ENCODE data around the gene SUPT6H. TPM values are rescaled to one million over a fixed set of nuclear protein-coding genes. Genes with fewer than 3 reads are reported as not detected.
A peak's percentile ranks its signal among the peaks of the same experiment; 100 is the strongest.

The SUPT6H gene
- total and polyA plus RNA-seq, 2 experiments from 2014 or later, result 26.5 to 39.7 TPM

- peaks cover 14% of the 10 kb centered on the region; the same call in 1 of the 2 replicates for H3F3A ChIP-seq (ENCODE audit: insufficient read depth)
- in situ Hi-C loops (cut with MboI), result no loop called here
- H3K4me3 ChIP-seq, result peak overlapping the region; percentile 86
- H3K36me3 ChIP-seq (ENCODE audit: low read depth), result no peaks in the 10 kb centered on the region; the same call in 1 of the 2 replicates
- H3K27ac ChIP-seq, result peak overlapping the region; percentile 93
- no peaks in the 10 kb centered on the region for H3K9me3 ChIP-seq (ENCODE audit: low read depth)
- H3K27me3 ChIP-seq (replicated peaks; ENCODE audit: insufficient read depth), result no peaks in the 10 kb centered on the region
- 5 to 8% methylated on average over 40 to 56 of the region's 61 CpGs for WGBS, 2 experiments (ENCODE audit: low coverage in 1 of 2, low lambda C conversion rate in 2 of 2, missing lambda C conversion rate in 2 of 2)
- TF ChIP-seq EZH2phosphoT487 (IDR thresholded peaks at IDR 0.05; ENCODE audit: insufficient read depth, low read depth) (no peak), EZH2 (IDR thresholded peaks at IDR 0.05; ENCODE audit: insufficient read depth, poor library complexity, severe bottlenecking) (no peak)
- H3K79me2 ChIP-seq (ENCODE audit: insufficient read depth), result peaks cover 46% of the 10 kb centered on the region
- peaks cover 21% of the 10 kb centered on the region for H3K4me1 ChIP-seq (ENCODE audit: insufficient read depth)
- H3K4me2 ChIP-seq (ENCODE audit: unreplicated experiment), result peak overlapping the region; percentile 90
- no peaks in the 10 kb centered on the region for H3K9me2 ChIP-seq (ENCODE audit: insufficient read depth)
- H2AFZ ChIP-seq, result peak overlapping the region; percentile 4; the same call in 1 of the 2 replicates
- peak overlapping the region; percentile 91 for H3K9ac ChIP-seq
- peak; percentile 53 for DNase-seq
- no peaks in the 10 kb centered on the region for H4K20me1 ChIP-seq (ENCODE audit: insufficient read depth)
Measured at GRCh38 chr17:28744104-28744971, 82.3 kb downstream of the SUPT6H start.

GRCh38 chr17:28744972-28745785 lies 83.2 kb downstream of the SUPT6H start:
- in situ Hi-C loops (cut with MboI), result no loop called here
- Histone ChIP-seq H3K27ac (peak overlapping the region; percentile 93), H3K9me3 (ENCODE audit: low read depth) (no peaks in the 10 kb centered on the region), H3F3A (ENCODE audit: insufficient read depth) (peaks cover 14% of the 10 kb centered on the region; the same call in 1 of the 2 replicates), H3K4me3 (peak overlapping the region; percentile 86), H3K4me2 (ENCODE audit: unreplicated experiment) (peak overlapping the region; percentile 90), H3K9ac (peak overlapping the region; percentile 91), H3K36me3 (ENCODE audit: low read depth) (no peaks in the 10 kb centered on the region; the same call in 1 of the 2 replicates), H3K9me2 (ENCODE audit: insufficient read depth) (no peaks in the 10 kb centered on the region), H2AFZ (peak overlapping the region; percentile 4; the same call in 1 of the 2 replicates), H4K20me1 (ENCODE audit: insufficient read depth) (no peaks in the 10 kb centered on the region), H3K4me1 (ENCODE audit: insufficient read depth) (peaks cover 21% of the 10 kb centered on the region), H3K27me3 (replicated peaks; ENCODE audit: insufficient read depth) (no peaks in the 10 kb centered on the region), H3K79me2 (ENCODE audit: insufficient read depth) (peaks cover 47% of the 10 kb centered on the region)
- peak; percentile 80 for DNase-seq
- WGBS, 2 experiments (ENCODE audit: low coverage in 1 of 2, low lambda C conversion rate in 2 of 2, missing lambda C conversion rate in 2 of 2), result 2 to 10% methylated on average over 18 to 30 of the region's 31 CpGs
- no peak for TF ChIP-seq EZH2 (IDR thresholded peaks at IDR 0.05; ENCODE audit: insufficient read depth, poor library complexity, severe bottlenecking)
- no peak for TF ChIP-seq EZH2phosphoT487 (IDR thresholded peaks at IDR 0.05; ENCODE audit: insufficient read depth, low read depth)

GRCh38 chr17:28745786-28746411 lies 83.9 kb downstream of the SUPT6H start:
- in situ Hi-C loops (cut with MboI), result no loop called here
- peak overlapping the region; percentile 91 for H3K9ac ChIP-seq

More at GRCh38 chr17:28745786-28746411, 83.9 kb downstream of the SUPT6H start:
- Histone ChIP-seq H3K27ac (0 out of 2 replicates have a peak overlapping the region, but pooled peaks have one; percentile 0), H3K9me2 (ENCODE audit: insufficient read depth) (no peaks in the 10 kb centered on the region), H3K4me1 (ENCODE audit: insufficient read depth) (peaks cover 21% of the 10 kb centered on the region), H3K4me2 (ENCODE audit: unreplicated experiment) (peak overlapping the region; percentile 90), H4K20me1 (ENCODE audit: insufficient read depth) (no peaks in the 10 kb centered on the region), H3F3A (ENCODE audit: insufficient read depth) (peaks cover 21% of the 10 kb centered on the region; the same call in 1 of the 2 replicates), H3K4me3 (peak overlapping the region; percentile 86), H3K9me3 (ENCODE audit: low read depth) (no peaks in the 10 kb centered on the region), H3K27me3 (replicated peaks; ENCODE audit: insufficient read depth) (no peaks in the 10 kb centered on the region), H3K79me2 (ENCODE audit: insufficient read depth) (peaks cover 54% of the 10 kb centered on the region), H3K36me3 (ENCODE audit: low read depth) (no peaks in the 10 kb centered on the region; the same call in 1 of the 2 replicates), H2AFZ (no peak overlapping the region)
- WGBS, 2 experiments (ENCODE audit: low coverage in 1 of 2, low lambda C conversion rate in 2 of 2, missing lambda C conversion rate in 2 of 2), result 83 to 88% methylated on average over 4 of the region's 4 CpGs
- no peak for TF ChIP-seq EZH2 (IDR thresholded peaks at IDR 0.05; ENCODE audit: insufficient read depth, poor library complexity, severe bottlenecking)
- TF ChIP-seq EZH2phosphoT487 (IDR thresholded peaks at IDR 0.05; ENCODE audit: insufficient read depth, low read depth), result no peak
- peak; percentile 74 for DNase-seq
